Activated T-helper 2 cell treated with anti-CD3 and anti-CD28 coated beads, Interferon-gamma antibody, Interleukin-2, Interleukin-4, amounts not matched to agents 10 μg/mL and 5 μg/mL and 100 μg/mL, durations not matched to agents 14 hours and 24 hours and 36 hours (primary cell): ENCODE measurements around the gene CELA3B. TPM values are rescaled to one million over a fixed set of nuclear protein-coding genes. Genes with fewer than 3 reads are reported as not detected.
"Not testable (repeated sequence)": the region's sequence is repeated elsewhere in the genome, so short reads cannot be mapped to it uniquely, and the experiment has no call there.

Source experiments
- DNase-seq: peaks from one replicate; pipeline ENCODE4 v3.0.0; 2021; ENCODE audit warnings: low spot score
- H3K27ac Mint-ChIP-seq: one replicate; pipeline ENCODE4 v1.8.0; 2021; ENCODE audit warnings: mixed read lengths
- H3K27me3 Mint-ChIP-seq: one replicate; pipeline ENCODE4 v1.8.0; 2021; ENCODE audit warnings: low read depth, mixed read lengths
- H3K36me3 Mint-ChIP-seq: one replicate; pipeline ENCODE4 v1.8.0; 2021; ENCODE audit warnings: low read depth, mixed read lengths
- H3K4me1 Mint-ChIP-seq: one replicate; pipeline ENCODE4 v1.8.0; 2021; ENCODE audit warnings: low read depth, mixed read lengths
- H3K4me3 Mint-ChIP-seq: one replicate; pipeline ENCODE4 v1.8.0; 2021; ENCODE audit warnings: low read depth, mild to moderate bottlenecking, moderate library complexity, mixed read lengths
- H3K9me3 Mint-ChIP-seq: one replicate; pipeline ENCODE4 v1.8.0; 2021; ENCODE audit warnings: mixed read lengths
- intact Hi-C: fragments of 100-400 bp; cut with micrococcal nuclease; formaldehyde crosslinking; loops from one replicate; pipeline ENCODE4 v1.15.1; 2023
- total RNA-seq: library from RNA; stranded (reverse); gene quantifications from 2 replicates; pipeline ENCODE4 v1.2.3, GENCODE V29; 2022

CELA3B gene
- total RNA-seq, 1 donor from 2014 or later: not detected

DNA sequence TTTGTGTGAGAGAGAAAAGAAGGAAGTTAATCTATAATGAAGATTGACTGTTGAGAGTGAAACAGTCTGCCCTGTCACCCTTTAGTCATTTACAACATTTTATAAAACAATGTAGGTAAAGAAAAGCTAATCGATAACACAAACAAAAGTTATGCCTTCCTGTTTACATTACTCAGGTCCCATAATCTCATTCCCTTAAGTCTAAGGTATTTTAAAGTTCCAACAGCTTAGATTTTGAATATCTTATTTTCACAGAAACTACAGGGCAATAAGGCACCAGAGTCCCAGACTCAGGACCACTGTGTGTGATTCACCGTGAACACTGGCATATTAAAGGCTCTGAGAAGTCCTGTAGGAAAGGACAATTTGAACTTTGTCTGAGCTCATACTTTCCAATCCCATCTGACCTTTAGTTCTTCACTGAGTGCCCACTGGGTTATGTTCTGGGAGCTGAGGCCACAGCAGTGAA, 3.8 kb upstream of the CELA3B start:
- H3K9me3 Mint-ChIP-seq, H3K27ac Mint-ChIP-seq, DNase-seq, H3K27me3 Mint-ChIP-seq, H3K36me3 Mint-ChIP-seq, H3K4me1 Mint-ChIP-seq, H3K4me3 Mint-ChIP-seq, intact Hi-C loops: not testable (repeated sequence)

DNA sequence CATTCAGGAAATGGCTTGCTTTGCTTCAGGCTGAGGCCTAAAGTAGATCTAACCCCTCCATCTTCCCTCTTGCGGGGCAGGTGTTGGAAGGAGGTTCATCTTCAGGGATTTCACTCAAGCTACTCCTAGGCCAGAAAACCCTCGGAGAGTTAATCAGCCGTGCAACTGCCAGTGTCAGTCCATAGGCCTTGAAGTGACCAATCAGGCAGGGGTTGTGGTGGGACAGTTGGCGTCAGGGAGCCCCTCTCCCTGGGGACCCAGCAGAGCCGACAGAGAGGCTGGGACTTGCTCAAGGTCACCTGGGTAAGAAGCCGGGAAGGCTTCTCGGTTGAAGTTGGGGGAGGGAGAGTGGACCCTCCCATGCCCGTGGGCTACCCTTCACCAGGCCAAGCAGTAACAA, 2.9 kb upstream of the CELA3B start:
- DNase-seq, H3K36me3 Mint-ChIP-seq, H3K9me3 Mint-ChIP-seq, H3K27me3 Mint-ChIP-seq, H3K27ac Mint-ChIP-seq, H3K4me3 Mint-ChIP-seq, intact Hi-C loops, H3K4me1 Mint-ChIP-seq: not testable (repeated sequence)

DNA sequence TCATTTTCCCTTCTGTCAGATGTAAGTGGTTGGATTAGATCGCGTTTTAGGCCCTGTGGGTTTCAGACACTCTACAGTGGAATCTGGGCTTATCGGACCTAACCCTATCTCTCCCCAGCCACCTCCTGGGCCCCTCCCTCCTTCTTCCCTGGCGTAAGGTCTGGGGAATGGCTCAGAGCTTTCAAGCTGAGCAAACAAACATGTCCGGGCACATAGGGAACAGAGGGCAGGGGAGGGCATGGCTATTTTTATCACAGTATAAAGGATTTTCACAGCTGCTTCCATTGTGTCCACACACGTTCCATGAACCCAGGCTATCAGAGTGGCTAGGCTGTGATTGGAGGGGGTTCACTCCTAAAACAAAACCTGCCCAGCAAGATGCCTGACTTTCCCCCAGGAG, 2.1 kb upstream of the CELA3B start:
- H3K4me1 Mint-ChIP-seq, DNase-seq, H3K4me3 Mint-ChIP-seq, H3K27me3 Mint-ChIP-seq, intact Hi-C loops, H3K27ac Mint-ChIP-seq, H3K9me3 Mint-ChIP-seq, H3K36me3 Mint-ChIP-seq: not testable (repeated sequence)

DNA sequence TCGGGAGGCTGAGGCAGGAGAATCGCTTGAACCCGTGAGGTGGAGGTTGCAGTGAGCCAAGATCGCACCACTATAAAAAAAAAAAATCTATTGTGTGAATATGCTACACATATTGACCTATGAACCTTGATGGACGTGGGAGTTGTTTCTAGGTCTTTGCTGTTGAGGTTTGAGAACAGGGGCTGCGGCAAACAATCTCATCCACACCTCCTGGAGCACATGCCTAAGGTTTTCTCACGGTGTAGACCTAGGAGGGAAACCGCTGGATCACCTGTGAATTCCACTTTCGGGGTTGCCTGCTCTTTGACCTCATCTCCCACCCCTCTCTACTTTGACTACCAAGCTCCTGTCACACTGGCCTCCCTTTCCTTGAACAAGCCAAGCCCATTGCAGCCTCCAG, 1.5 kb upstream of the CELA3B start:
- H3K27me3 Mint-ChIP-seq, H3K36me3 Mint-ChIP-seq, H3K4me1 Mint-ChIP-seq, DNase-seq, H3K4me3 Mint-ChIP-seq, intact Hi-C loops, H3K9me3 Mint-ChIP-seq, H3K27ac Mint-ChIP-seq: not testable (repeated sequence)

DNA sequence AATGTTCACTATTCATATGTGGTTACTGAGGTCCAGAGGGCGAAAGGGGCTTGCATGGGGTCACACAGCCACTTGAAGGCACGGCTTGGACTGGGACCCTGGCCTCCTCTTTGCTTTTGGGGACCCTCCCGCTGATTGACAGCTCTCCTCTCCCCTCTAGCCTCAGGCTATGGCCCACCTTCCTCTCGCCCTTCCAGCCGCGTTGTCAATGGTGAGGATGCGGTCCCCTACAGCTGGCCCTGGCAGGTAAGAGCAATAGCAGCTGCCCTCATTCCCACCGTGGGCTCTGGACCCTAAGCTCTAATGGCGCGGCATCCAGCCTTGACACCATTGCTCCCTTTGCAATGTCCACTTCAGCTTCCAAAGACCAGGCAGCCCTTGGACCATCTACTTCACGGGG, 1.4 kb downstream of the CELA3B start:
- intact Hi-C loops, DNase-seq, H3K27me3 Mint-ChIP-seq, H3K9me3 Mint-ChIP-seq, H3K4me1 Mint-ChIP-seq, H3K4me3 Mint-ChIP-seq, H3K27ac Mint-ChIP-seq, H3K36me3 Mint-ChIP-seq: not testable (repeated sequence)

DNA sequence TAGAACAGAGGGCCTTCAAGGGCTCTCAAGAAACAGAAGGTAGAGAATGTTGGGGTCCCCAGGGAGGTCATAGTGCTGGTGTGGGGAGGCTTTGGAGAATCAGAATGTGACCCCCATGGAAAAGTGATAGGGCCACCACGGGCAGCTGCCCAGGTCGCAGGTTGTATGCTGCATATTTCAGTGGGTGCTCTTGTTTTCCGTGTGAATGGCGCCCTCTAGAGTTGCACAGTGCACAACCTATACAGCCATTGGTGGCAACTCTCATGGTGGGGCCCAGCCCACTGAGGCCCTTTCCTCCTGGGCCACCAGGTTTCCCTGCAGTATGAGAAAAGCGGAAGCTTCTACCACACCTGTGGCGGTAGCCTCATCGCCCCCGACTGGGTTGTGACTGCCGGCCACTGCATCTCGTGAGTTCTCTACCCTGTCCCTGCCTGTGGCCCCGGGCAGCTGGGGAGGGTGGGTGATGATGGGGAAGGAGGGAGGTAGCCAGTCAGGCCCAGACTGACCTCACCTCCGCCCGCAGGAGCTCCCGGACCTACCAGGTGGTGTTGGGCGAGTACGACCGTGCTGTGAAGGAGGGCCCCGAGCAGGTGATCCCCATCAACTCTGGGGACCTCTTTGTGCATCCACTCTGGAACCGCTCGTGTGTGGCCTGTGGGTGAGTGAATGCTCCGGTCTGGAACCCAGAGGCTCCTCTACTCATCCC, 3.8 kb downstream of the CELA3B start:
- H3K9me3 Mint-ChIP-seq, H3K36me3 Mint-ChIP-seq, H3K4me1 Mint-ChIP-seq, H3K27ac Mint-ChIP-seq, H3K4me3 Mint-ChIP-seq, intact Hi-C loops, H3K27me3 Mint-ChIP-seq, DNase-seq: not testable (repeated sequence)

DNA sequence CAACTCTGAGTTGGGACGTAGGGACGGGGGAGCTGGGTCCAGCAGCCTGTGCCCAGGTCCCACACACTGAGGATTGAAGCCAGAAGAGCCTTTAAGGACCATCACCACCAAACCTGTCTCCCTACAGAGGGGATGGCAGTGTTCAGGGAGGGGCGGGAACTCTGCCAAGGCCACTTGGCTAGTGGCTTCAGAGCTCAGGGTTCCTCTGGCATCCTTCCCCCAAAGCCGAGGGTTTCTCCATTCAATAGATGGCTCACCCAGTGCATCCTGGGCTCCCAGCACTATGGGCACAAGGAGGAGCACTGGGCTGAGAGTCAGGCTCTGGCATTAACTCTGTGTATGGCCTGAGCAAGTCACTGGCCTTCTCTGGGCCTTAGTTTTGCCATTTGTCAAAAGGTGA, 4.4 kb downstream of the CELA3B start:
- H3K4me3 Mint-ChIP-seq, H3K4me1 Mint-ChIP-seq, intact Hi-C loops, H3K27ac Mint-ChIP-seq, H3K27me3 Mint-ChIP-seq, H3K9me3 Mint-ChIP-seq, DNase-seq, H3K36me3 Mint-ChIP-seq: not testable (repeated sequence)

DNA sequence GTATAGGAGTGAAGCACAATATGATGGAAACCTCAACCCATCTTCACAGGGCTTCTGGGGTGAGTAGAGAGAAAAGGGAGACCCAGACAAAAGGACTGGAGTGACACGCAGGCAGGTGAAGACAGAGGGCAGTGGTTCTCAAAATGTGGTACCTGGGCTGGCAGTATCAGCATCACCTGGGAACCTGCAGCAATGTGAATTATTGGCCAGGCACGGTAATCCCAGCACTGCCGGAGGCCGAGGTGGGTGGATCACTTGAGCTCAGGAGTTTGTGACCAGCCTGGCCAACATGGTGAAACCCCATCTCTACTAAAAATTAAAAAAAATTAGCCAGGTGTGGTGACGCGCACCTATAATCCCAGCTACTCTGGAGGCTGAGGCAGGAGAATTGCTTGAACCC, 5.3 kb downstream of the CELA3B start:
- intact Hi-C loops, H3K4me1 Mint-ChIP-seq, H3K9me3 Mint-ChIP-seq, H3K36me3 Mint-ChIP-seq, H3K4me3 Mint-ChIP-seq, H3K27ac Mint-ChIP-seq, H3K27me3 Mint-ChIP-seq, DNase-seq: not testable (repeated sequence)

DNA sequence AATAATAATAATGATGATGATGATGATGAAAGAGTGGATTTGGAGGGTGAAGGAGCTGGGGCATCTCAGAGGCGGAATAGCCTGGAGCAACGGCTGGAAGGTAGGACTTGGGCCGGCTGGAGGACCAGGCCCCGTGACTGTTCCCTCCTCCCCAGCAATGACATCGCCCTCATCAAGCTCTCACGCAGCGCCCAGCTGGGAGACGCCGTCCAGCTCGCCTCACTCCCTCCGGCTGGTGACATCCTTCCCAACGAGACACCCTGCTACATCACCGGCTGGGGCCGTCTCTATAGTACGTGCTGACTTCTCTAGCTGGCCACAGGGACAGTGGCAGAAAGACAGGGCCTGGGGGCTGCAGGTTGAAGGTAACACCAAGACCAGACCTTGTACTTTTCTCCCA, 6.7 kb downstream of the CELA3B start:
- intact Hi-C loops, H3K4me3 Mint-ChIP-seq, H3K36me3 Mint-ChIP-seq: not testable (repeated sequence)

DNA sequence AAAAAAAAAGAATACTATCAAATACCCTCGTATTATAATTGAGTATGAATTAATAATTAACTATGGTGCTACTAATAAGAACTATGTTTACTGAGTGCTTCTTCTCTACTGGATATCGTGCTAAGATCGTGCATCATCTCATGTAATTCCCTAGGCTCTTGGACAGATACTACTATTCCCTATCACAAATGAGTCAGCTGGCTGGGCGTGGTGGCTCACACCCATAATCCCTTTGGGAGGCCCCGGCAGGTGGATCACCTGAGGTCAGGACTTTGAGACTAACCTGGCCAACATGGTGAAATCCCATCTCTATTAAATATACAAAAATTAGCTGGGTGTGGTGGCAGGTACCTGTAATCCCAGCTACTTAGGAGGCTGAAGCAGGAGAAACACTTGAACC, 9.1 kb downstream of the CELA3B start:
- not testable (repeated sequence) for DNase-seq, H3K27ac Mint-ChIP-seq, H3K27me3 Mint-ChIP-seq, H3K9me3 Mint-ChIP-seq, H3K4me1 Mint-ChIP-seq, H3K4me3 Mint-ChIP-seq, H3K36me3 Mint-ChIP-seq
- intact Hi-C loops: loop anchor here (2.0 kb wide), 1 partner anchor 23 kb away; no protein-coding TSS in a partner anchor

More for the DNA sequence above, 6.7 kb downstream of the CELA3B start:
- not testable (repeated sequence) for H3K4me1 Mint-ChIP-seq, H3K9me3 Mint-ChIP-seq, DNase-seq, H3K27me3 Mint-ChIP-seq, H3K27ac Mint-ChIP-seq

DNA sequence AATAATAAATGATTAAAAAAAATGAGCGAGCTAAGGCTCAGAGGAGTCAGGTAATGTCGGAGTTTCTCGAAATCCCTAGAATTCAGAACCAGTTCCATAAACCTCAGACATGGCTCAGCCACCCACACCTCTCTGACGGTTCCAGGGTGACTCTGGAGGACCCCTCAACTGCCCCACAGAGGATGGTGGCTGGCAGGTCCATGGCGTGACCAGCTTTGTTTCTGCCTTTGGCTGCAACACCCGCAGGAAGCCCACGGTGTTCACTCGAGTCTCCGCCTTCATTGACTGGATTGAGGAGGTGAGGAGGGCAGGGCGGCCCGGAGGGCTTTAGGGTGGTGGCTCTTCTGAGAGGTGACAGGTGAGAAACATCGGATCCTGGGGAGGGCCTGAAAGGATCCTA, 9.6 kb downstream of the CELA3B start:
- intact Hi-C loops, H3K36me3 Mint-ChIP-seq, H3K9me3 Mint-ChIP-seq, H3K4me3 Mint-ChIP-seq, H3K27ac Mint-ChIP-seq, DNase-seq, H3K4me1 Mint-ChIP-seq, H3K27me3 Mint-ChIP-seq: not testable (repeated sequence)

DNA sequence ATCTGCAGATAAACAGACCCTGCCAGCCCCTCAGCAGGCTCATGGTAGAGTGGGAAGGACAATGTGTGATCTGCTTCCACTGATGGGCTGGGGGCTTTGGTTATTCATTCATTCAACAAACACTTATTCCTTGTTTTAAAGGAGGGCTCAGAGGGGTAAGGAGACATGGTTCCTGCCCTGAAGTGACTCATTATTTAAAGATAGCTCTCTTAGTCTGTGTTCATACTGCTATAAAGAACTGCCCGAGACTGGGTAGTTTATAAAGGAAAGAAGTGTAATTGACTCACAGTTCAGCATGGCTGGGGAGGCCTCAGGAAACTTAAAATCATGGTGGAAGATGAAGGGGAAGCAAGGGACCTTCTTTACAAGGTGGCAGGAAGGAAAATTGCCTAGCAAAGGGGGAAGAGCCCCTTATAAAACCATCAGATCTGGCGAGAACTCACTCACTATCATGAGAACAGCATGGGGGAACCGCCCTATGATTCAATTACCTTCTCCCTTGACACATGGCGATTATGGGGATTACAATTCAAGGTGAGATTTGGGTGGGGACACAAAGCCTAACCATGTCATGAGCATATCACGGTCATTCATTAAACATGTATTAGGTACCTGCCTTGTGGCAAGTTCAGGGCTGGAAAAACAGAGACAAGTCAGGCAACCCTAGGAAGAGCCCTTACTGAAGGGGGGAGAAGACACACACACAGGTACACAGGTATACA, 13.0 kb downstream of the CELA3B start:
- H3K27me3 Mint-ChIP-seq, H3K36me3 Mint-ChIP-seq, H3K4me1 Mint-ChIP-seq, H3K9me3 Mint-ChIP-seq, H3K4me3 Mint-ChIP-seq, H3K27ac Mint-ChIP-seq, intact Hi-C loops, DNase-seq: not testable (repeated sequence)

DNA sequence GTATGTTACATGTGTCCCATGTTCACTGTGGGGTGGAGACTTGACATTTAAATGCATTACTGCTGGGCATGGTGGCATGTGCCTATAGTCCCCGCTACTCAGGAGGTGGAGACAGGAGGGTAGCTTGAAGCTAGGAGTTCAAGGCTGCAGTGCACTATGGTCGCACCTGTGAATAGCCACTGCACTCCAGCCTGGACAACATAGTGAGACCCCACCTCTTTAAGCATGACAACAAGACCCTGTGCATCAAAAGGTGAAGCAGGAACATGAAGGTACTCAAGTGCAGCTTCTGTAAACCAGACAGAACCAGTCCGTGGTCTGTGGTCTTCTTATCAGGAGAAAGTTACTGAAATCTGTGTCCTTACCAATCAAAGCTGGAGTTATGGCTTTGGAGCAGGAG, 15.4 kb downstream of the CELA3B start:
- H3K9me3 Mint-ChIP-seq, H3K36me3 Mint-ChIP-seq, DNase-seq, intact Hi-C loops, H3K27ac Mint-ChIP-seq, H3K4me3 Mint-ChIP-seq, H3K27me3 Mint-ChIP-seq, H3K4me1 Mint-ChIP-seq: not testable (repeated sequence)
